Fibroblast of the aortic adventitia (primary cell): ENCODE data around the gene RFX6. TPM values are rescaled to one million over a fixed set of nuclear protein-coding genes. Genes with fewer than 3 reads are reported as not detected.

Experiments used
- DNase-seq: peaks from one replicate; pipeline ENCODE4 v3.0.0-alpha.2; 2010; ENCODE audit warnings: low read depth
- H3K4me3 ChIP-seq: 2 replicates; pipeline ENCODE4 v1.5.1; 2011; ENCODE audit warnings: low read depth, mild to moderate bottlenecking, control low read depth, low read length, moderate library complexity
- CTCF ChIP-seq: IDR thresholded peaks from 2 replicates; pipeline ENCODE4 v1.5.1; 2011; ENCODE audit warnings: mild to moderate bottlenecking, low read length, control low read depth, inconsistent platforms; ENCODE audit not compliant: insufficient read depth
- total RNA-seq: library from RNA; depleted of rRNA; stranded (reverse); fragments of >200 nt; gene quantifications from 2 replicates; pipeline ENCODE4 v1.2.3, GENCODE V29; 2012; ENCODE audit warnings: low replicate concordance

RFX6 gene
- total RNA-seq, 1 donor: not detected

GRCh38 chr6:116929825-116930224 lies 52.8 kb downstream of the RFX6 start:
- no peak for TF ChIP-seq CTCF
- no peak for DNase-seq
- H3K4me3 ChIP-seq: no peak overlapping the region

GRCh38 chr6:116931456-116931855 lies 54.4 kb downstream of the RFX6 start:
- no peak for TF ChIP-seq CTCF
- no peak for DNase-seq
- no peak overlapping the region for H3K4me3 ChIP-seq

- H3K4me3 ChIP-seq: no peak overlapping the region
- no peak for TF ChIP-seq CTCF
- DNase-seq: no peak
Measured at GRCh38 chr6:116932496-116932895, 55.5 kb downstream of the RFX6 start.

GRCh38 chr6:116933485-116933884 lies 56.4 kb downstream of the RFX6 start:
- DNase-seq: no peak
- H3K4me3 ChIP-seq: no peak overlapping the region
- no peak for TF ChIP-seq CTCF

GRCh38 chr6:116938305-116938704 lies 61.3 kb downstream of the RFX6 start:
- no peak for DNase-seq
- no peak overlapping the region for H3K4me3 ChIP-seq
- TF ChIP-seq CTCF: no peak

GRCh38 chr6:116941727-116942126 lies 64.7 kb downstream of the RFX6 start:
- no peak for DNase-seq
- H3K4me3 ChIP-seq: no peak overlapping the region
- TF ChIP-seq CTCF: no peak

- TF ChIP-seq CTCF: no peak
- DNase-seq: no peak
- H3K4me3 ChIP-seq: no peak overlapping the region
Measured at GRCh38 chr6:116945809-116946208, 68.8 kb downstream of the RFX6 start.
